Measurements from ENCODE around the gene DGKD. TPM values are rescaled to one million over a fixed set of nuclear protein-coding genes. Genes with fewer than 3 reads are reported as not detected.
A peak's percentile ranks its signal among the peaks of the same experiment; 100 is the strongest.

DGKD gene
- total and polyA plus RNA-seq, 12 donors: 6.8 to 43.8 (median 16.5) TPM

DNA sequence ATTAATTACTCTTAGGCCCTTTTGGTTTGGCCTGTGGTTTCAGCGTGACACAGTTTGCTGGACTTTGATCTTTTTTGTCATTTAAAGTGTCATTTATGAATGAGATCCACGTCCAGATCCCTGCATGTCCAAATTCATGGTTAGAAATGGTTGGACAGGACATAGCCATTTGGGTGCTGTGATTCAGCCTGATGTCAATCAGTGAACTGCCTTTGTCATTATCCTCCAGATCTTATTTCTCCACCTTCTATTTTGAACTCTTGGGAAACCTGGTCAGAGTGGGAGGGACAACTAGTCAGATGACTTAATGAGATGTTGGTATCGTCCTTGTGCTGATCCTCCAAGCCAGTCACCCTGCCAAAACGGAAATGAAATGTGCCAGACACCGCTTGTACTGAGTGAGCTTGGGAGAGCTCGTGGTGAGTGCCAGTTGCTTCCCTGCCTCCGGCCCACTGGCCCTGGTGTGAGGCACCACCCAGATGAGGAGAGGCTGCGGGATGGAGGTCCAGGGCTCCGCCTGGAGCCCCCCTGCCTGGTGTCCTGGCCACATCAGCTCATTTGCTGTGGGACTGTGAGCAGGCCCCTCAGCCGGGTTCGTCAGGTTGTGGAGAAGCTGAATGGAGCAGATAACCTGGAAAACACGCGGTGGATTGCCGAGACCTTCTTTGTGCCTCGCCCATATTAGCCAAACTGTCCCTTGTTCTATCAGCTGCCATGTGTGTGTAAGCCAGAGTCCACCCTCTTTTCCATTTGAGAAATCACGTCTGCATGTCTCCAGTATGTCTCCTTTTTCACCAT lies 70.1 kb downstream of the DGKD start:
- Histone ChIP-seq H3K9me3 (replicated peaks in 1 of 3) (no peaks in the 10 kb centered on the region), H3K36me3 (replicated peaks in 1 of 2) (no peaks in the 10 kb centered on the region), H3K27me3 (no peaks in the 10 kb centered on the region), H3K4me3 (no peak overlapping the region), H3K4me1 (replicated peaks in 1 of 2) (peaks cover 0 to 9% of the 10 kb centered on the region in 2 donors), H3K27ac (no peak overlapping the region)
- DNase-seq: peak in 6 of 7 donors; percentile 59 to 78 (median 69)
- intact Hi-C loops (cut with DNase I): no loop called here
- WGBS, 4 donors: 78 to 89% (median 86%) methylated on average over 14 to 16 of the region's 16 CpGs
- no peak for TF ChIP-seq POLR2A (IDR thresholded peaks at IDR 0.05)
- TF ChIP-seq, protein P1, sequence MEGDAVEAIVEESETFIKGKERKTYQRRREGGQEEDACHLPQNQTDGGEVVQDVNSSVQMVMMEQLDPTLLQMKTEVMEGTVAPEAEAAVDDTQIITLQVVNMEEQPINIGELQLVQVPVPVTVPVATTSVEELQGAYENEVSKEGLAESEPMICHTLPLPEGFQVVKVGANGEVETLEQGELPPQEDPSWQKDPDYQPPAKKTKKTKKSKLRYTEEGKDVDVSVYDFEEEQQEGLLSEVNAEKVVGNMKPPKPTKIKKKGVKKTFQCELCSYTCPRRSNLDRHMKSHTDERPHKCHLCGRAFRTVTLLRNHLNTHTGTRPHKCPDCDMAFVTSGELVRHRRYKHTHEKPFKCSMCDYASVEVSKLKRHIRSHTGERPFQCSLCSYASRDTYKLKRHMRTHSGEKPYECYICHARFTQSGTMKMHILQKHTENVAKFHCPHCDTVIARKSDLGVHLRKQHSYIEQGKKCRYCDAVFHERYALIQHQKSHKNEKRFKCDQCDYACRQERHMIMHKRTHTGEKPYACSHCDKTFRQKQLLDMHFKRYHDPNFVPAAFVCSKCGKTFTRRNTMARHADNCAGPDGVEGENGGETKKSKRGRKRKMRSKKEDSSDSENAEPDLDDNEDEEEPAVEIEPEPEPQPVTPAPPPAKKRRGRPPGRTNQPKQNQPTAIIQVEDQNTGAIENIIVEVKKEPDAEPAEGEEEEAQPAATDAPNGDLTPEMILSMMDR (IDR thresholded peaks at IDR 0.05): no peak

DNA sequence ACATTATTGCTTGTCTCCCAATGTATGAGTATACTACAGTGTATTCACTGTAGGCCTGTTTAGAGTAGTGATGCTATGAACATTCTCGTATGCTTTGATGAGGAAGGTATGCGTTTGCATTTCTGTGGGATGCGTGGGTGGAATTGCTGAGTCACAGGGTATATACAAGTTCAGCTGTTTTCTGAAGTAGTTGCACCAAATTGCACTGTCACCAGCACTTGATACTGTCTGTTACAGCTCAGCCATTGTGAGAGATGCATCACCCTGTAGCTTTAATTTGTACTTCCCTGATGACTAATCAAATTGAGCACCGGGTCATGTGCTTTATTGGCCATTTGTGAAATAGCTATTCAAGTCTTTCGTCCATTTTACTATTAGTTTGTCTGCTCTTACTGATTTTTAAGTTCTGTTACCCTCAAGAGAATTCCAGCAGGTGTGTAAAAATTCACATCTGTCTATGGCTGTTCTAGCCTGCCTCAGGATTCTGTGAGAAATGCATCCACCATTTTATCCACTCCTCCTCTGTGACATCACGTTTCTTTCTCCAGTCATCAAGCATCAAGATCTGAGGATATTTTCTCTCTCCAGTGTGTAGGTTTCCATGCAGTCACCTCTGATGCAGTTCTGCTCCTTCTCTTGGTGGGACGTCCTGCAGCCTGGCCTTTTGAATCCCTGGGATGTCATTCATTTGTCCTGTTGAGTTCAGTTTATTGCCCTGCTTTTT lies 72.5 kb downstream of the DGKD start:
- intact Hi-C loops (cut with DNase I): no loop called here
- TF ChIP-seq, protein P1 (IDR thresholded peaks at IDR 0.05): no peak
- no peak for TF ChIP-seq POLR2A (IDR thresholded peaks at IDR 0.05)
- peak in 1 of 7 donors; percentile 11 for DNase-seq
- H3K27me3 ChIP-seq: no peaks in the 10 kb centered on the region
- no peaks in the 10 kb centered on the region for H3K36me3 ChIP-seq (replicated peaks in 1 of 2)
- 84 to 90% (median 86%) methylated on average over 7 of the region's 7 CpGs for WGBS, 4 donors
- H3K4me1 ChIP-seq (replicated peaks in 1 of 2): no peaks in the 10 kb centered on the region
- no peak overlapping the region for H3K4me3 ChIP-seq
- H3K9me3 ChIP-seq (replicated peaks in 1 of 3): no peaks in the 10 kb centered on the region
- H3K27ac ChIP-seq: no peak overlapping the region

DNA sequence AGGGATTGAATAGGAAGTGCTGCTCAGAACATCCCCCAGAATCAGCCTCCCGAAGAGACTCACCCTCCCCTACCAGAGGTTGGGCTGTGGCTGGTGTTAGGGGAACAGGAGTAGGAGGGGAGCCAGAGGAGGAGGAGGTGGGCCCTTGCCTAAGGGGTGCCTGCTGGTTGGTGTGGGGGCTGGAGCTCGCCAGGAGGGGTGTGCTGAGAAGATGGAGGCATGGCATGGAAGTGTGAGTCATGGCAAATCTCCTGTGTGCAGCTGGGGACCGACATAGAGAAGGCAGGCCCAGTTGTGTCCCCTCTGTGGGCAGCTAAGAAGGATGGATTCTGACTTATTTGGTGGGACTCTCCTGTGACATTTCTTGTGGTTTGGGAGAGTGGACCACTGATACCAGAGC lies 73.7 kb downstream of the DGKD start:
- H3K4me3 ChIP-seq: no peak overlapping the region
- no peaks in the 10 kb centered on the region for H3K4me1 ChIP-seq (replicated peaks in 1 of 2)
- intact Hi-C loops (cut with DNase I): no loop called here
- no peak overlapping the region for H3K27ac ChIP-seq
- peak in 1 of 7 donors; percentile 12 for DNase-seq
- 60 to 93% (median 92%) methylated on average over 2 to 3 of the region's 3 CpGs for WGBS, 4 donors
- no peaks in the 10 kb centered on the region for H3K27me3 ChIP-seq
- no peaks in the 10 kb centered on the region for H3K36me3 ChIP-seq (replicated peaks in 1 of 2)
- TF ChIP-seq POLR2A (IDR thresholded peaks at IDR 0.05): no peak
- TF ChIP-seq, protein P1 (IDR thresholded peaks at IDR 0.05): no peak
- H3K9me3 ChIP-seq (replicated peaks in 1 of 3): no peaks in the 10 kb centered on the region

DNA sequence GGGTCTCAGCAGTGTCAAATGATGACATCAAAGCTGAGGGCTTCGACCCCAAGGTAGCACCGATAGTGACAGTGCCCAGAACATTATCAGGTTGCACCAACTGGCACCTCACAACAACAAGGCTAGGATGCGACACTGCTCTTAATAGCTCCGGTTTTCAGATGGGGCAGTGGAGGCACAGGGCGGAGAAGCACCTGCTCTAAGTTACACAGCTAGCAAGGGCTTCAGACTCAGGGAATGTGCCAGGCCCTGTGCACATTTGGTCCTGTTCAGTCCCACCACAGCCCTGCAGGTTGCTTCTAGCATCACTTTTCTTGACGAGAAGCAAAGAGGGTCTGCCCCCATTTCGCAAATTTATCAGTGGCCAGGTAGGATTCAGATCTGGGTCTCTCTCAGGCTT lies 74.1 kb downstream of the DGKD start:
- H3K36me3 ChIP-seq (replicated peaks in 1 of 2): no peaks in the 10 kb centered on the region
- no peak overlapping the region for H3K27ac ChIP-seq
- no peaks in the 10 kb centered on the region for H3K27me3 ChIP-seq
- intact Hi-C loops (cut with DNase I): no loop called here
- DNase-seq: peak in 1 of 7 donors; percentile 2
- no peak for TF ChIP-seq POLR2A (IDR thresholded peaks at IDR 0.05)
- TF ChIP-seq, protein P1 (IDR thresholded peaks at IDR 0.05): no peak
- 92 to 100% (median 98%) methylated on average over 4 to 7 of the region's 7 CpGs for WGBS, 4 donors
- H3K9me3 ChIP-seq (replicated peaks in 1 of 3): no peaks in the 10 kb centered on the region
- no peaks in the 10 kb centered on the region for H3K4me1 ChIP-seq (replicated peaks in 1 of 2)
- H3K4me3 ChIP-seq: no peak overlapping the region
